Ramos (cell line): ENCODE measurements around the gene DNAJB13.

Experiments used
- in situ Hi-C: fragments of 300-500 bp; cut with MboI; formaldehyde crosslinking; loops from one replicate; pipeline ENCODE4 v1.14.3; 2022; ENCODE audit warnings: low sequenced_read_pairs; ENCODE audit not compliant: unreplicated experiment

Gene DNAJB13

GRCh38 chr11:74010306-74011300 lies 59.8 kb downstream of the DNAJB13 start:
- in situ Hi-C loops, result no loop called here

DNA sequence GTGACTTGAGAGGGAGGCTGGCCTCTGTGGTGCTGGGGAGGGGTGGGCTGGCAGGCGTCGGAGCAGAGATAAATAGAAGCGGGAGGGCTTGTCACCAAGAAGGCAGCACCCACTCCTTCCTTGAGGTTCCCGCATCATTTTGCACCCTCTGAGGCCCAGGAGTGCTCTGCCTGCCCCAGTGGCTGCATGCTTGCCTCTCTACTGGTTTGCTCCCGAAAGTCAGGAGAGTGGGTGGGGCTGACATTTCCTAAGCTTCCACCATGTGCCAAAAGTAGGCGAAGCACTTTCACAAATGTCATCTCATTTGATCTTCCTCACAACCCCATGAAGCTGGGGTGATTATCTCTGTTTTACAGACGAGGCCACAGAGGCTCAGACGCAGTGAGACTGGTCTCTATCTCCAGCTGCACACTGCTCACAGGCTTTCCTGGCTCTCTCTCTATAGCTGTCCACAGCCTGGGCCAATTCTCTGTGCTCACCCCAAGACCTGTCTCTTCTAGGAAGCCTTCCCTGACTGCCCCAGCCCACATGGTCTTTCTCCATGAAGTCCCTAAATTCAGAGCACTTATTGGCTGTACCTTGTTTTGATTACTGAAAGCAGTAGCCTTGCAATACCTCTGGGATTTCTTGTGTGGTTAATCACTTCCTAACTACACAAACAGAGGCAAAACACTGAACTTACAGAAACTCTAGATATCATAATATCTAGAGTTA lies 60.7 kb downstream of the DNAJB13 start:
- in situ Hi-C loops, result no loop called here

DNA sequence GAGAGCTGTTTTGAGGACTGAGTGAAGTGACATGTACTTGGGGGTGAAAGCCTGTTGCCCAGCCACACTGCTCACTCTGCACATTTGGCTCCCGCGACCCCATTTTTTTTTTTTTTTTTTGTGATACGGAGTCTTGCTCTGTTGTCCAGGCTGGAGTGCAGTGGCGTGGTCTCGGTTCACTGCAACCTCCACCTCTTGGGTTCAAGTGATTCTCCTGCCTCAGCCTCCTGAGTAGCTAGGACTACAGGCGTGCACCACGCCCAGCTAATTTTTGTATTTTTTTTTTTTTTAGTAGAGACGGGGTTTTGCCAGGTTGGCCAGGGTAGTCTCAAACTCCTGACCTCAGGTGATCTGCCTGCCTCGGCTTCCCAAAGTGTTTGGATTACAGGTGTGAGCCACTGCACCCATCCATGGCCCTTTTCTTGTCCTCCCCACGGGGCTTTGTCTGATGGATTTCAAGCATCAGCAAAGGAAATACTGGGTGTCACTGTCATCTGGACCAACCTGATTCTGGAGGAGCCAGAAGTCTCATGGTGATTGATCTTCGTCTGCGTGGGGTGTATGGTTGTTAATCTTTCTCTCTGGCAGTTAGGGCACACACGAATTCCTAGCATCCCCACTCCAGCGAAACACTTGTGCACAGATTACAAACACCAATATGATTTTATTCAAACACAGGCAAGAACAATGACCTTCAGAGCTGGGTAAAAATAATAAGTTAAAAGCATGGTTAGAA lies 61.4 kb downstream of the DNAJB13 start:
- in situ Hi-C loops, result no loop called here

DNA sequence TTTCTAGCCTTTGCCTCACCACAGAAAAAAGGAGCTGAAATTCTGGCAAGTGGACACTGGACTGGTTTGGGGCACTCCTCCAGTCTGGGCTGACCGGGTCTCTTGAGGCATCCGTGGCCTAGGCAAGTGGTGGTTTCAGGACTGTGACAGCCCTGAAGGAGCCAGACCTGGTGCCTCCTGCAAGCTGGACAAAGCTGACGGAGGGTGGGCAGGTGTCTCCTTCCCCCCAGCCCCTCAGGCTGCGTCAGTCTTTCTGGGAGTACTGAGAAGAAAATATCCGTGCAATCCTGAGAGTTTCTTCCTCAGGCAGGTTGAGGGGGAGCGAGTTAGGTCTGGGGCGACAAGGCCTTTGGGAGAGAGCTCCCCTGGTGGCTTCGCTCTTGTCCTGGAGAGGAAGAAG lies 62.3 kb downstream of the DNAJB13 start:
- in situ Hi-C loops, result no loop called here

DNA sequence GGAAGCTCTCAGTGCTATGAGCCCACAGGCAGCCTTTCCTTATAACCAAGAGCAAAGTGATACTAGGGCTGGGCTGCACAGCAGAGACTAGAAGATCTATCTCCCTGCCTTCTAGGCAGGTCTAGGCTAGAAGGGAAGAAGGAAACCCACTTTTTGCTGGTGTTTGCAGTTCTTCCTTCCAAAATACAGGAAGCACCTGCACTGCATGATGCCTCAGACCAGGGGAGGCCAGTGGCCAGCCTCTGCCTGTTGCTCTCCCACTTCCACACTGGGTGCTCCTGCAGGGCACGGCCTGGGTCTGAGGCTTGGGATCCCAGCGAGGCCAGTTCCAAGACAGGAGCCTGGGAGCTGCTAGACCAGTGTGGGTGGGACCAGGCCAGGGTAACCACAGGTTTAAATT lies 64.1 kb downstream of the DNAJB13 start:
- in situ Hi-C loops, result no loop called here

DNA sequence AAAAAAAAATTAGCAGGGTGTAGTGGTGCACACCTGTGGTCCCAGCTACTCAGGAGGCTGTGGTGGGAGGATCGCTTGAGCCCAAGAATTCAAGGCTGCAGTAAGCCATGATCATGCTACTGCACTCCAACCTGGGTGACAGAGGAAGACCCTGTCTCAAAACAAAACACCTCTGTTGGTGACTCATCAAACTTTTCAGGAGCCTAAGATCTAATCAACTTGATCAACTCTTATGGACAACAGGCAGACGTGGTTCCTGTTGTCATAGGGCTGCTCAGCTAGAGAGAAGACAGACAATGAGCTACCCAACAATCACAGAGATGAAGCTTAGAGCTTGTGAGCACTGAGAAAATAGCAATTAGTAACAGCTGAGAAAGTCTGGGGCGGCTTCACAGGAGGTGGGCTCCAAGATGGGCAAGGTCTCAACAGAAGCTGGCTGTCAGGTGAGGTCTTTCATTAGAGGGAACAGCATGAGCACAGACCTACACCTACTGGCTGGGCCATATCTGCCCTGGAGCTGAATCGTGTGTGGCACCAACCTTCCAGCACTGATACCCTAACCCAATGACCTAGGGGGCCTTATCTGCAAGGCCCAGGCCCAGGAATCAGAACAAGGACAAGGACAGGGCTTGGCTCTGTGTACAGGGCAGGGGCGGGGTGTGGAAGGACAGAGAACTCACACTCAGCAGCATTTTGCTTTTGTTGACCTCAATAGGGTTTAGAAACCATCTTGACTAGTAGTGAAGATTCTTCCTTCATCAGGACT lies 65.3 kb downstream of the DNAJB13 start:
- in situ Hi-C loops, result no loop called here

DNA sequence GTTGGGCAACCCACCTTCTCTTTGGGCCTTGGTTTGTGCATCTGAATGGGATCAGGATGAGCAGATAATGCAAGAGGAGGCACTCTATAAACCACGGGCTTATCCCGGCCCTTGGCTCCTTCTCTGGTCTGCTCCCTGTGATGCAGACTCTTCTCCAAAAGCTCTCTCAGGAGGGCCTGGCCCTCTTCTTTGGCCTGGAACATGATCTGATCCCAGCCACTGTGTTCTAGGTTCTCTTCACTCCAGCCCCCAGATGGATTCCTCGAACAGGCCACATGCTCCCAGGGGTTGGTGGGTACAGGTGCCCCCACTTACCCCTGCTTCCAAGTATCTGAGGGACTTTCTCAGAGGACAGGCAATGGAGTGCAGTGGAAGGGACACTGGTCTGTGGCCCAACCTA lies 66.8 kb downstream of the DNAJB13 start:
- in situ Hi-C loops, result no loop called here

DNA sequence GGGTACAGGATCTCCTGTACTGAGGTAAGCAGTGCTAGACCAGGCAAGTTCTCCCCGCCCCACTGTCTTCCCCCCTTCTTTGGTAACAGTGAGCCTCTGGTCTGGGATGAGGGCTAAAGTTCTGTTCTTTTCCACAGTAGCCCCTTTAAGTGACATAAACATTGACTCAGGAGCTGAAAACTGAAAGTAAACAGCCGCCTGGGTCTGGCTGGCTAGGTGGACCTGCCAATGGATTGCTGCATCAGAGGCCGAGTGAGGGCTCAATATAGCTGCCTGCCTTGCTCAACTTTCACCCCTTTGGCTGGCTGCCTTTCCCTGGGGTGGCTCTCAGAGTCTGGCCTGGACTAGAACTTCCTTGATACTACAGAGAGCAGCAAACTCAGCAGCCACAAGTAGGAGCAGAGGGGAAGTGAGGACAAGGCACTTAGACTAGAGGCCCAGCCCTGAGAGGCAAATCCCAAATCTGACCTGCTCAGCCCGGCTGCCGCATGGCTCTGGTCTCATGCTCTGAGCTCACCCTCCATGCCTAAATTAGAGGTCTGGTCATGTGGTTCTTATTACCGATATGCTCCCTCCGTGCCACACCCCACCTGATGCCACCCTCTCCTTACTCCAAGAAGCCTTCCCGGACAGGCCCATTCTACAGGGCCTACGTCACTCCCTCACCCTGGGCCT lies 67.6 kb downstream of the DNAJB13 start:
- in situ Hi-C loops, result no loop called here

DNA sequence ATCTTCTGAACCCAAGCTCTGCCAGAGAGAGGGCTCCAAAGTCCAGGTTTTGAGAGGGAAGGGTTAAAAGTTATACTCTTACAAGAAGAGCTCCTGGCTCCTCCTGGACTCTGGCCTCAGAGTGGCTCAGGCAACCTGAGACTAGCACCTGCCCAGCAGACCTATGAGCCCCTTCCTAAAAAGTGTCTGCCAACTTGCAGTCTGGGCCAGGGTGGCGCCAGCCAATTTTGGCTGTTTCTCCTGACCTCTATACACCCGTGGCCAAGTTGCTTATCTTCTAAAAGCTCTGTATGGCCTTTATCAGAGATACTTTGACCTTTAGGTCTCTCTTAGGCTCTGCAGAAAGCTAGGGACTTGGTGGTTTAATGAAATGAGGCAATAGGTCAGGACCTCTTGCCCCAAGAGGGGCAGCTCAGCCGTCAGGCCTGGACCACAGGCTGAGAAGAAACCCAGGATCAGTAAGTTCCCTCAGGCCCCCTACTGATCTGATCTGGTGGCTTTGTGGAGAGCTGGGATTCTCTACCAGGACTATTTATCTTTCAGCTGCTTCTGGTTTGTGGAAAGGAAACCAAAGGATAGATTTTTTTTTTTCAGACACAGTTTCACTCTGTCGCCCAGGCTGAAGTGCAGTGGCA lies 68.4 kb downstream of the DNAJB13 start:
- in situ Hi-C loops, result no loop called here

DNA sequence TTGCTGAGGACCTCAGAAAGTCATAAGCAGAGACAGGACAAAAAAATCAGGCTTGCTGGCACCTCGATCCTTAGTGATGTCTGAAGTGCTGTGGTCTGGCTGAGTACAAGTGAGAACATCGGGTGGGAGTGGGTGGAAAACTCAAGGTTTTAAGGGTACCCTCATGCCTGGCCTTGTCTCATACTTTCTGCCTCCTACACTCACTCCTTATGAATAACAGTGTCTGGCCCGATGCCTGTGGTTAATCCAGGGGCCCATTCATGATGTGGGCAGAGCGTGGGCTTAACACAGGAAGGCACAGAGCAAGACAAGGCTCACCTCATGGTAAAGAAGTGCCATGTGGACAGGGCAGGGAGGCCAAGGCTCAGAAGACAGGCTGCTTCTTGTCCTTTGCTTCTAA lies 69.0 kb downstream of the DNAJB13 start:
- in situ Hi-C loops, result no loop called here
